Fibroblast of lung (primary cell): ENCODE results near the gene TOPAZ1. TPM values are rescaled to one million over a fixed set of nuclear protein-coding genes. Genes with fewer than 3 reads are reported as not detected.

Experiments used
- DNase-seq, 2 donors: peaks; one replicate each; pipeline versions ENCODE4 v3.0.0 to v3.0.0-alpha.2; 2010; ENCODE audit warnings: low read depth in 2 of 2
- H2AFZ ChIP-seq: 2 replicates; pipeline ENCODE4 v1.5.1; 2012; ENCODE audit warnings: low read length, control low read depth, inconsistent platforms
- H3K27ac ChIP-seq: 2 replicates; pipeline ENCODE4 v1.5.1; 2011; ENCODE audit warnings: low read length, control low read depth; ENCODE audit not compliant: insufficient read depth
- H3K27me3 ChIP-seq: 2 replicates; pipeline ENCODE4 v1.5.1; 2011; ENCODE audit warnings: mild to moderate bottlenecking, low read length; ENCODE audit not compliant: control insufficient read depth, insufficient read depth
- H3K36me3 ChIP-seq: 2 replicates; pipeline ENCODE4 v1.5.1; 2011; ENCODE audit warnings: low read length; ENCODE audit not compliant: control insufficient read depth, insufficient read depth
- H3K4me1 ChIP-seq: 2 replicates; pipeline ENCODE4 v1.5.1; 2011; ENCODE audit warnings: low read length; ENCODE audit not compliant: control insufficient read depth, insufficient read depth; ENCODE audit errors: extremely low read depth
- H3K4me2 ChIP-seq: 2 replicates; pipeline ENCODE4 v1.5.1; 2011; ENCODE audit warnings: low read length, control low read depth; ENCODE audit not compliant: insufficient read depth; ENCODE audit errors: extremely low read depth
- H3K4me3 ChIP-seq, 4 experiments: fragments of 200-600 bp in 1 of 4; sonication (generic) in 1 of 4; replicated peaks in 1 of 4; 2 replicates each; pipeline ENCODE4 v1.5.1; 2011 to 2016; ENCODE audit warnings: low read length in 4 of 4, low read depth in 3 of 4, mild to moderate bottlenecking in 3 of 4, control low read depth in 2 of 4, inconsistent platforms in 1 of 4, mixed read lengths in 1 of 4; ENCODE audit not compliant: insufficient read depth in 1 of 4; ENCODE audit errors: control extremely low read depth in 1 of 4
- H3K79me2 ChIP-seq: 2 replicates; pipeline ENCODE4 v1.5.1; 2012; ENCODE audit warnings: mild to moderate bottlenecking, low read length, inconsistent platforms; ENCODE audit not compliant: control insufficient read depth, insufficient read depth
- H3K9ac ChIP-seq: 2 replicates; pipeline ENCODE4 v1.5.1; 2011; ENCODE audit warnings: mild to moderate bottlenecking, low read length, control low read depth; ENCODE audit not compliant: insufficient read depth
- H3K9me3 ChIP-seq: 2 replicates; pipeline ENCODE4 v1.5.1; 2012; ENCODE audit warnings: low read depth, low read length; ENCODE audit not compliant: control insufficient read depth, insufficient read depth
- H4K20me1 ChIP-seq: 2 replicates; pipeline ENCODE4 v1.5.1; 2011; ENCODE audit warnings: low read length; ENCODE audit not compliant: control insufficient read depth, insufficient read depth; ENCODE audit errors: extremely low read depth
- CTCF ChIP-seq, 2 donors: IDR thresholded peaks in 1 of 2; conservative IDR thresholded peaks in 1 of 2; 1 replicate in 1 of 2; 2 replicates in 1 of 2; pipeline ENCODE4 v1.5.1; 2011 to 2012; ENCODE audit warnings: low read length in 2 of 2, control low read depth in 1 of 2, inconsistent platforms in 1 of 2, low read depth in 1 of 2, mild to moderate bottlenecking in 1 of 2
- EZH2 ChIP-seq: IDR thresholded peaks from 2 replicates; pipeline ENCODE4 v1.5.1; 2012; ENCODE audit warnings: low read length, control low read depth, mild to moderate bottlenecking; ENCODE audit errors: missing control alignments
- polyA plus RNA-seq, 2 donors: library from polyadenylated mRNA; depleted of rRNA in 1 of 2; stranded (reverse) in 1 of 2; unstranded in 1 of 2; fragments of >200 nt; gene quantifications; 2 replicates each; pipeline ENCODE4 v1.2.1, GENCODE V29; 2011 to 2012; ENCODE audit warnings: missing spikeins in 1 of 2
- total RNA-seq: library from RNA; depleted of rRNA; stranded (reverse); fragments of >200 nt; gene quantifications from 2 replicates; pipeline ENCODE4 v1.2.1, GENCODE V29; 2014

Gene TOPAZ1
- total and polyA plus RNA-seq, 2 donors (not counting 1 experiment from before 2014, with no cell fraction given) = not detected

DNA sequence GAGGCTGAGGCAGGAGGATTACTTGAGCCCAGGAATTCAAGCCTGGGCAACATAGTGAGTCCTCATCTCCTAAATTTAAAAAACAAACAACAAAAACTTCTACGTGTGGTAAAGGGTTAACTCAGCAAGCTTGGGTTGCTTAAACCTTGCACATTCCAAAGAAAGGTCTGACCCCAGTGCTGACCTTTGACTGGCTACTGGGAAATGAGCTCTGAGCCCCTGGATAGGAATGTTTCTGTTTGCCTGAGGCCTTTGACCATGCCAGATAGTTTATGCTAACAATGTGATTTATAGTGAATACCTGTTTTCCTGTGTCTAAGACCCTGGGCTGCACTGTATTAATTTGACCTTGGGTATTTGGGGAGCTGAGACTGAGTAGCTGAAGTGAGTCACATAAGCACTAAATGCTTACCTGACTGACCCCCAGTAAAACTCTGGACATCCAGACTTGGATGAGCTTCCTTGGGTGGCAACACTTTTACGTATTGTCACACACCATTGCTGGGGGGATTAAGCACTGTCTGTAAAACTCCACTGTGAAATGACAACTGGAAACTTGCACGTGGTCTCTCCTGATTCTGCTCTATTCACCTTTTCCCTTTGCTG is 117.6 kb downstream of the TOPAZ1 start:
- H2AFZ ChIP-seq = no peak overlapping the region
- H3K27ac ChIP-seq = no peak overlapping the region
- H3K9ac ChIP-seq = no peak overlapping the region
- TF ChIP-seq CTCF (conservative IDR thresholded peaks at IDR 0.05 in 1 of 2, IDR thresholded peaks at IDR 0.05 in 1 of 2; ENCODE audit: low read depth in 1 of 2, low read length in 2 of 2) = no peak
- no peak for TF ChIP-seq EZH2
- H3K4me3 ChIP-seq = no peak overlapping the region
- H3K4me2 ChIP-seq = no peak overlapping the region
- no peak for DNase-seq
- peaks cover 3% of the 10 kb centered on the region for H3K4me1 ChIP-seq
- no peaks in the 10 kb centered on the region for H3K27me3 ChIP-seq
- H3K9me3 ChIP-seq = no peaks in the 10 kb centered on the region
- H4K20me1 ChIP-seq = no peaks in the 10 kb centered on the region
- H3K36me3 ChIP-seq = no peaks in the 10 kb centered on the region
- no peaks in the 10 kb centered on the region for H3K79me2 ChIP-seq

GRCh38 chr3:44363591-44363990 is 121.9 kb downstream of the TOPAZ1 start:
- no peaks in the 10 kb centered on the region for H3K79me2 ChIP-seq
- no peaks in the 10 kb centered on the region for H3K27me3 ChIP-seq
- H3K9ac ChIP-seq = no peak overlapping the region
- H3K36me3 ChIP-seq = no peaks in the 10 kb centered on the region
- H3K9me3 ChIP-seq = no peaks in the 10 kb centered on the region
- DNase-seq = no peak
- no peaks in the 10 kb centered on the region for H4K20me1 ChIP-seq
- H3K4me1 ChIP-seq = no peaks in the 10 kb centered on the region
- H2AFZ ChIP-seq = no peak overlapping the region
- no peak for TF ChIP-seq CTCF (conservative IDR thresholded peaks at IDR 0.05 in 1 of 2, IDR thresholded peaks at IDR 0.05 in 1 of 2; ENCODE audit: low read depth in 1 of 2, low read length in 2 of 2)
- TF ChIP-seq EZH2 = no peak
- H3K4me2 ChIP-seq = no peak overlapping the region
- H3K27ac ChIP-seq = no peak overlapping the region
- no peak overlapping the region for H3K4me3 ChIP-seq

GRCh38 chr3:44365952-44366351 is 124.3 kb downstream of the TOPAZ1 start:
- Histone ChIP-seq H3K9ac (no peak overlapping the region), H4K20me1 (no peaks in the 10 kb centered on the region), H3K4me1 (no peaks in the 10 kb centered on the region), H3K79me2 (no peaks in the 10 kb centered on the region), H3K4me2 (no peak overlapping the region), H3K9me3 (no peaks in the 10 kb centered on the region), H3K4me3 (no peak overlapping the region), H3K36me3 (no peaks in the 10 kb centered on the region), H2AFZ (no peak overlapping the region), H3K27me3 (no peaks in the 10 kb centered on the region), H3K27ac (no peak overlapping the region)
- TF ChIP-seq CTCF (conservative IDR thresholded peaks at IDR 0.05 in 1 of 2, IDR thresholded peaks at IDR 0.05 in 1 of 2; ENCODE audit: low read depth in 1 of 2, low read length in 2 of 2) (no peak), EZH2 (no peak)
- DNase-seq = peak in 1 of 2 donors; percentile 10
